Measurements from ENCODE around the gene ADAMTS17.

Gene ADAMTS17

DNA sequence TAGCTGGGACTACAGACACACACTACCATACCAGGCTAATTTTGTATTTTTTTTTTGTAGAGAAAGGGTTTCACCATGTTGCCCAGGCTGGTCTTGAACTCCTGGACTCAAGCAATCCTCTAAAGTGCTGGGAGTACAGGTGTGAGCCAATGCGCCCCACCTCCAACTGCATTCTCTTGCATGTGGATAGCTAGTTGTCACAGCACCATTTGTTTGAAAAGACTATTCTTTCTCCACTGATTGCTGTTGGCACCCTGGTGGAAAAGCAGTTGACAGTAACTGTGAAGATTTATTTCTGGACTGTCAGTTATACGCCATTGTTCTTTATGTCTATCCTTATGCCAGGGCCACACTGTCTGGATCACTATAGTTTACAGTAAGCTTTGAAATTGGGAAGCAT lies 303.9 kb downstream of the ADAMTS17 start:
- DNase-seq = no peak

DNA sequence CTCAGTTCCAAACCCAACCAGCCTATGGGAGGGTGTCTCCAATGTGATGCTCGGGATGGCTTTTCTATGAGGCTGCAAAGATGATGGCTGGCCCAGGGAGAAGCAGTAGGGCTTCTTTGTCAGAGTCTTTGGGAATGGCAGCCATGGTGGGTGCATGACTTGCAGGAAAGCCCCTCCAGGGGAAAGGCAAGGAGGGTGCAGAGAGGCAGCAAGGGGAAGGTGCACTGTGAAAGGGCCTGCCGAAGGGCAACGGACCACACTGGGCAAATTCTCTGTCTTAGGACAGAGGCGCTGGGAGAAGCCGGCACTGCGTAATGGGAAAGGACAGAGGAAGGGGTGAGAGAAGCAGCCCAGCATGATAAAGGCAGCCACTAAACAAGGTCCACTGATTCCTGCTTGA lies 305.8 kb downstream of the ADAMTS17 start:
- no peak for DNase-seq

DNA sequence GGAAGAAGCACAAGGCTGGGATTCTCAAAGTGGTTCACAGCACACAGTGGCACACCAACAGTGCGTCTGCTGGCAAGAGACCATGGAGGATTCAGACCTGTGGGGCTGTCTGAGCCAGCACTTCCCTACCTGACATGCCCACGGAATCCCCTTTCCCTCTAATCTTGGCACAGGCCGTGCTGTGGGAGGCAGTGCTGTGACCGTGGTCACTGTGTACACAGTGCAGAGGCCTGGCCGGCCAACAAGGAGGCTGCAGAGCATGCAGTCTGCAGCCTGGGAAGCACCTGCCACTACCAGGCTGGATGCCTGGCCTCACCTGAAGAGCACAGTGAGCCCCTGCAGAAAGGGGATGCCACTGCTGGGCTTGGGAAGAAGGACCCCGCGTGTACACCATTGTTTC lies 307.6 kb downstream of the ADAMTS17 start:
- no peak for DNase-seq

GRCh38 chr15:100033140-100033857 lies 308.5 kb downstream of the ADAMTS17 start:
- no peak for DNase-seq

DNA sequence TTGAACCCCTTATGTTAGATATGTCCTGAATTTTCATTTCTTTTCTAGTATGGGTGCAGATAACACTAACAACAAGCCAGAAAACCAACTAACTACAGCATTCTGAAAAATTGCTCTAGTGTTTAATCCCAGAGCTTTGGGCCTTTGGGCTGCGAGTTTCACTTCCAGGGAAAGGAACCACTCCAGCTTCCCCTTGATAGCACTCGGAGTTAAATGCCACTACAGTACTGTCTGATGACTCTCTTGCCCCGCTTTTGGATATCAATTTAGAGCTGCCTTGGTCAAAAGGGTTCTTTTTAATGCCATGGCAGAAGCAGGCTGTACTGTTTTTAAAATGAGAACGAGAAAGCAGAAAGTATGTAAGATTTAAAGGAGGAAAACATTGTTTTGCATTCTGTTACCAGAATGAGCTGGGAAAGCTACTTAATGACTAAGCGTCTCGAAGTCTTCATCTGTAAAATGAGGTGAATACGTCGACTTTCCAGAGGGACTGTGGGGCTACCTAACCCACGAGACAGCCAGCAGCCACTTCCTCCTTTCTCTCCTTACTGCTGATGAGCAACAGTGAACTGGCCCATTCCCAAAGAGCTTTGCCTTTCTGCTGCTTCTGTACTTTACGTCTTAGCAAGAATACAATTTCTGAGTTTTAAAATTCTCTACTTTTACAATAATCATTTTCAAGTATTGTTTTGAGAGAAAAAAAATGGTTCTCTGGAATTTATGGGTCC lies 309.3 kb downstream of the ADAMTS17 start:
- DNase-seq = no peak

- DNase-seq = no peak
Measured at GRCh38 chr15:100031665-100032357, 310.0 kb downstream of the ADAMTS17 start.

- DNase-seq = no peak
Measured at GRCh38 chr15:100030586-100031229, 311.1 kb downstream of the ADAMTS17 start.

DNA sequence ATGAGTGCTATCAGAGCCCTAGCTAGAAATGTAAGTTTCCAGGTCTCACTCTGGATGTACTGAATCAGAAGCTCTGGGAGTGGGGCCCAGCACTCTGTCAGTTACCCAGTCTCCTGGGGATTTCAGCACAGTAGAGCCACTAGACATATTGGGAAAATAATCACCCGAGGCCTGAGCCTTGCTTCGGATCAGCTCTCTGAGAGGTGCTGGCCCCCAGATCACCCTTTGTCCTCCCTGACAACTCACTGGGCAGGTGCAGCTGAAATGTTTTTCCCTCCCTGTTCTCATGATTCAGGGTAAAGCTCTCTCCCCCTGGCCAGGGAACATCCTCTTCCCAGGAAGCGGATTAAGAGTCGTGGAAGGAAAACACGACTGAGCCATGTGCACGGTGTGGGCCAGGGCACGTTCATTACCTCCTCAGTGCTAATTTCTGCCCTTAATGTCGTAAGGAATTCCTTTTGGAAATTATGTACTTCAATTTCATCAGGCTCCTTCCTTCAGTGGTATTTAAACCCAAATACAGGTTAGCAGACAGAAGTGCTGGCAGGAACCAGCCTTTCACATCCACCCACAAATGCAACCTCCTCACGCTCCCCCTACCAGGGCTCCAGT lies 311.8 kb downstream of the ADAMTS17 start:
- DNase-seq = no peak

DNA sequence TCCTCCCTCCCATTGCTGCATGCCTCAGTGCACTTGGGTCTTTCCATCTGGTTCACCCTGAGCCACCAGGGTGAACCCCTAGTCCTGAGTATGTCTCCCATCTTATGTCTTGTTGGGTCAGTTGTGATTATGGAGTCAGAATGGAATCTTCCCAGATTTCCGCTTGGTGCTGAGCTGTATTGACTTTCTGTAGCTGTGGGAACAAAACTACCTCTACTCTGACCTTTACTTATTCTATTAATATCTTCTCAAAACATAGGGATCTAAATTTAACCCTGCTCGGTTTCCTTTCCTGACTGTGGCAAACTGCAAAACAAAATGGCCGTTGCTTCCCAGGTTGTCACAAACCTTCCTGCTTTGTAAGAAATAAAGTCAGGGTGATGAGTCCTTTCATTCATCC lies 312.7 kb downstream of the ADAMTS17 start:
- DNase-seq = no peak

- DNase-seq = no peak
Measured at GRCh38 chr15:100026041-100026440, 315.7 kb downstream of the ADAMTS17 start.

- DNase-seq = no peak
Measured at GRCh38 chr15:100022806-100023205, 319.0 kb downstream of the ADAMTS17 start.

DNA sequence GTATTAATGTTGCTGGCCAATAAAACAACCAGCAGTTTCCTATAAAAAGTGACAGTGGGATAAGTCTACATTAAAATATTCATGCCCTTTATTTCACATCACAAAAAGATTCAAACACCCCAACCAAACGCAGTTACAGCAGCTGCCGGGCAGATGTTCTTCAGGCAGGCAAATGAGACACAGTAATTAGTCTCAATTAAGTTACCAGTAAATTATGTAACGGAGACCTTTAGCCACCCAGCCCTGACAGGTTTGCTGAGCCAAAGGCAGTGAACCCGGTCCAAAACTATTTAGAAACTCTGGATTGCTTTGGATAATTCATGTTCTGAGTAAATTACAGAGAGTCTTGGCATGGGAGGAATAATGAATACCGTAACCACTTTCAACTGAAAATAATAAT lies 319.4 kb downstream of the ADAMTS17 start:
- no peak for DNase-seq

- DNase-seq = no peak
Measured at GRCh38 chr15:100021653-100022052, 320.1 kb downstream of the ADAMTS17 start.

GRCh38 chr15:100020614-100021013 lies 321.2 kb downstream of the ADAMTS17 start:
- no peak for DNase-seq

GRCh38 chr15:100020189-100020588 lies 321.6 kb downstream of the ADAMTS17 start:
- no peak for DNase-seq

GRCh38 chr15:100019601-100020000 lies 322.2 kb downstream of the ADAMTS17 start:
- DNase-seq = no peak

DNA sequence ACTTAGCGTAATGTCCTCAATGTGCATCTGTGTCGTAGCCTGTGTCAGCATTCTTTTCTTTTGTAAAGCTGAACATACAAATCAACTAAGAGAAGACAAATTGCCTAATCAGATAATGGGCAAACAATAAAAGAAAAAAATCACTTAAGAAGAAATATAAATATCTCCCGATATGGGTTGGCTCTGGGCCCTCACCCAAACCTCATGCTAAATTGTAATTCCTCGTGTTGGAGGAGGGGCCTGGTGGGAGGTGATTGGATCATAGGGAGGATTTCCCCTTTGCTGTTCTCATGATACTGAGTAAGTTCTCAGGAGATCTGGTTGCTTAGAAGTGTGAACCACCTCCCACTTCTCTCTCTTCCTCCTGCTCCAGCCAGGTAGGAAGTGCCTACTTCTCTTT lies 323.6 kb downstream of the ADAMTS17 start:
- DNase-seq = no peak

DNA sequence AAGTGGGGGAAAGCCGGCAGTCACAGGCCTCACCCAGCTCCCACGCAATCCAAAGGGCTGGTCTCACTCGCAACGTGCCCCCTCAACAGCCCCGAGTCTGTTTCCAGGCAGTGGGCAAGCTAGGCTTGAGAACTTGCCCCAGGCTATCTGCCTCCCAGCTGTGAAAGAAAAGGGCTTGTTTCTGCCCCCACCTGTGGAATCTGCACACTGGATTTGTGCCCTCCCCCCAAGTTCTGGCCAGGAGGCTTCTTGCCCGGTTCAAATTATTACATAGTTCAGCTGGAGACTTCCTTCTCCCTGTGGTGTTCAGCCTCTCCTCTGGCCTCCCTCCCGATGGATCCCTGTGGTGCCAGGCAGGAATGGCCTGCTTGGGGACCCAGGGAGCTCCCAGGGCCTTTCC lies 324.6 kb downstream of the ADAMTS17 start:
- no peak for DNase-seq

- DNase-seq = no peak
Measured at GRCh38 chr15:100016632-100017031, 325.1 kb downstream of the ADAMTS17 start.

DNA sequence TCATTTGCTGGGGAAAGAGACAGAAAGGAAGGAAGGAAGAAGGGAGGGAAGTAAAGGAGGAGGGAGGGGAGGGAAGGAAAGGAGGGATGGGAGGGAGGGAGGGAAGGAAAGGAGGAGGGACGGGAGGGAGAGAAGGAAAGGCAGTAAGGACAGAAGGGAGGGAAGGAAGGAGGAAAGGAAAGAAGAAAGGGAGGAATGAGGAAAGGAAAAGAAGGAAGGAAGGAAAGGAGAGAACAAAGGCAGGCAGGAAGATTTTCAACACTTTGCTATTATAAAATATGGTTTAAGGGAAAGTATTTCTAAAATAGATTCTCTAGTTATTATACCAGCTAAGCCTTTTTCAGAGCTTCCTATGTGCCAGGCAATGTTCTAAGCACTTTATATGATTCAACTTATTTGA lies 330.5 kb downstream of the ADAMTS17 start:
- no peak for DNase-seq

DNA sequence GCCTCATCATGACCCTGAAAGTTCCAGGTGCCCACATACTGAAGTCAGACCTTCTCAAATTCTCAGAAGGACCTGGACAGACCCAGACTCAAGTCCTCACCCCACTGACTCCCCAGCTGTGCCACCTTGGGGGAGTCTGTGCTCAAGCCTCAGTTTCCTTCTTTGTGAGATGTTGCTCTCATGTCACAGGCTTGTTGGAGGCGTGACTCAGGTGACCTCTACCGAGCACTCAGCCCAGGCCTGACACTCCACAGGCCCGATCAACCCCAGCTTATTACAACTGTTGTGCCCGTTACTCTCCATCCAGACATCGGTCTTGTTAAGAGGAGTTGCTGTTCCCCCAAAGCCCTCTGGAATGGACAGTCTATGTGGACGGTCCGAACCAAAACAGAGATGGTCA lies 332.4 kb downstream of the ADAMTS17 start:
- DNase-seq = no peak

DNA sequence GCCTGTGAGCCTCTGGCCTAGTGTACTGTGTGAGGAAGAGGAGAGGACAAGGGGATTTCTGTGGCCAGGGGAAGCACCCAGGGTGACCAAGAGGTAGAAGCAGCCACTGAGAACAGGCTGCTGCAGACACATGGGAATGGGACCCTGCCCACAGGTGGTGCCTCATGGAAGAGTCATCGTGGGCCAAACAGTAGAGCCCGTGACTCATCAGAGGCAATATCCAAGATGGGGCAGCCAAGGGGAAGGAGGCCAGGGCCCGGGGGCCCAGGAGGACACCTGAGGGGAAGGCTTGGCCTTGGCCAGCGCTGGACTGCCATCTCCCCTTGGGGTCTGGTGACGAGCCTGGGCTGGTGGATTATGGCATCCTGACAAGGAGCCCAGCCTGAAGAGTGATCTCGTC lies 333.5 kb downstream of the ADAMTS17 start:
- DNase-seq = no peak

- no peak for DNase-seq
Measured at GRCh38 chr15:100007609-100008008, 334.2 kb downstream of the ADAMTS17 start.
